GM12878 (cell line): ENCODE results near the gene MEX3B. TPM values are rescaled to one million over a fixed set of nuclear protein-coding genes. Genes with fewer than 3 reads are reported as not detected.

Experiments
- ATAC-seq: fragments of 200-7000 bp; cut with Tn5 transposase; 3 replicates; pipeline ENCODE4 v1.9.1; 2020; ENCODE audit warnings: mild to moderate bottlenecking, moderate library complexity
- BruUV-seq: library from RNA; stranded (reverse); fragments of 400-500 nt; replicated peaks from 2 replicates; lab custom pipeline; 2021; lab: Mats Ljungman, UMichigan
- CTCF ChIA-PET: fragments of 300-600 bp; sonication (Branson Sonifier 250); formaldehyde crosslinking; extraction: SDS; loops from one replicate; lab custom pipeline; 2021; ENCODE audit warnings: inconsistent platforms; lab: Yijun Ruan, JAX
- POLR2A ChIA-PET: fragments of 350-600 bp; formaldehyde crosslinking; extraction: SDS; loops from one replicate; lab custom pipeline; 2021; ENCODE audit warnings: inconsistent platforms; lab: Charles Lee
- RAD21 ChIA-PET: fragments of 300-600 bp; sonication (Branson Sonifier 250); formaldehyde crosslinking; loops from one replicate; lab custom pipeline; 2023; ENCODE audit warnings: antibody characterized with exemption; ENCODE audit not compliant: unreplicated experiment; lab: Charles Lee
- SMC1A ChIA-PET: fragments of 300-600 bp; sonication (Branson Sonifier 250); formaldehyde crosslinking; loops from one replicate; lab custom pipeline; 2023; ENCODE audit not compliant: unreplicated experiment, uncharacterized antibody; lab: Charles Lee
- DNase-seq: peaks from one replicate; pipeline ENCODE4 v3.0.0-alpha.2; 2011; ENCODE audit warnings: low read depth, low spot score
- FAIRE-seq: peaks from 3 replicates; lab custom pipeline; 2011; peaks lifted over from hg19 to GRCh38; lab: Jason Lieb, UNC
- H2AFZ ChIP-seq: 2 replicates; pipeline ENCODE4 v1.6.0; 2011; ENCODE audit warnings: low read depth, low read length, control low read depth; ENCODE audit not compliant: control insufficient read depth
- H3K27ac ChIP-seq: 2 replicates; pipeline ENCODE4 v1.5.1; 2011; ENCODE audit warnings: control low read depth; ENCODE audit not compliant: control insufficient read depth, insufficient read depth
- H3K27me3 ChIP-seq, 2 experiments: replicated peaks in 1 of 2; 2 replicates each; pipeline versions ENCODE4 v1.6.0 to v1.6.1; 2011; ENCODE audit warnings: low read length in 1 of 2; ENCODE audit not compliant: control insufficient read depth in 2 of 2, insufficient read depth in 2 of 2
- H3K36me3 ChIP-seq, 2 experiments: 2 replicates each; pipeline ENCODE4 v1.5.1; 2011; ENCODE audit warnings: low read length in 1 of 2; ENCODE audit not compliant: control insufficient read depth in 2 of 2, insufficient read depth in 2 of 2
- H3K4me1 ChIP-seq: 2 replicates; pipeline ENCODE4 v1.6.1; 2011; ENCODE audit warnings: mild to moderate bottlenecking, low read length, moderate library complexity, mixed read lengths; ENCODE audit not compliant: control insufficient read depth, insufficient read depth
- H3K4me2 ChIP-seq: 2 replicates; pipeline ENCODE4 v1.6.0; 2011; ENCODE audit warnings: control low read depth; ENCODE audit not compliant: control insufficient read depth, insufficient read depth
- H3K4me3 ChIP-seq: fragments of 200-600 bp; sonication (generic); 2 replicates; pipeline ENCODE4 v1.5.1; 2016
- H3K79me2 ChIP-seq: 2 replicates; pipeline ENCODE4 v1.6.0; 2011; ENCODE audit warnings: low read length; ENCODE audit not compliant: control insufficient read depth, insufficient read depth
- H3K9ac ChIP-seq: 2 replicates; pipeline ENCODE4 v1.8.0; 2011; ENCODE audit warnings: low read length, control low read depth, mixed read lengths; ENCODE audit not compliant: control insufficient read depth, insufficient read depth
- H3K9me3 ChIP-seq: replicated peaks from 3 replicates; pipeline ENCODE4 v1.5.1; 2011; ENCODE audit warnings: mild to moderate bottlenecking, low read length; ENCODE audit not compliant: control insufficient read depth, insufficient read depth
- H4K20me1 ChIP-seq: 2 replicates; pipeline ENCODE4 v1.6.0; 2011; ENCODE audit not compliant: control insufficient read depth, insufficient read depth
- CHD2 ChIP-seq: IDR thresholded peaks from 2 replicates; pipeline ENCODE4 v1.6.1; 2011; ENCODE audit warnings: low read depth, low read length, improper control_type of control experiment, borderline replicate concordance
- ESRRA ChIP-seq: IDR thresholded peaks from 2 replicates; pipeline ENCODE4 v1.6.1; 2012; ENCODE audit warnings: mild to moderate bottlenecking, low read length, improper control_type of control experiment
- ETV6 ChIP-seq, 2 experiments: fragments of 450-650 bp in 1 of 2; IDR thresholded peaks in 1 of 2; conservative IDR thresholded peaks in 1 of 2; 2 replicates each; pipeline ENCODE4 v1.6.1; 2014; ENCODE audit warnings: antibody characterized with exemption in 1 of 2, borderline replicate concordance in 1 of 2, low read depth in 1 of 2, mild to moderate bottlenecking in 1 of 2, moderate library complexity in 1 of 2
- GATAD2B ChIP-seq: fragments of 450-650 bp; conservative IDR thresholded peaks from 2 replicates; pipeline ENCODE4 v1.6.1; 2017; ENCODE audit warnings: low read depth, mild to moderate bottlenecking, moderate library complexity
- IKZF1 ChIP-seq: fragments of 450-650 bp; conservative IDR thresholded peaks from 2 replicates; pipeline ENCODE4 v1.6.1; 2017; ENCODE audit warnings: antibody characterized with exemption, mild to moderate bottlenecking
- POLR2A ChIP-seq: IDR thresholded peaks from 2 replicates; pipeline ENCODE4 v1.6.1; 2011; ENCODE audit warnings: low read depth, mild to moderate bottlenecking, low read length
- RAD21 ChIP-seq: IDR thresholded peaks from 2 replicates; pipeline ENCODE4 v1.6.1; 2011; ENCODE audit warnings: mild to moderate bottlenecking, low read depth, low read length, moderate library complexity; ENCODE audit not compliant: insufficient read depth
- REST ChIP-seq: IDR thresholded peaks from 2 replicates; pipeline ENCODE4 v1.6.1; 2012; ENCODE audit warnings: mild to moderate bottlenecking, low read depth, low read length
- RUNX3 ChIP-seq: IDR thresholded peaks from 2 replicates; pipeline ENCODE4 v1.6.1; 2012; ENCODE audit warnings: low read length, inconsistent platforms
- SIN3A ChIP-seq: IDR thresholded peaks from 2 replicates; pipeline ENCODE4 v1.6.1; 2012; ENCODE audit warnings: low read depth, low read length, improper control_type of control experiment
- SIX5 ChIP-seq: IDR thresholded peaks from 2 replicates; pipeline ENCODE4 v1.6.1; 2011; ENCODE audit warnings: mild to moderate bottlenecking, low read depth, low read length, moderate library complexity; ENCODE audit not compliant: severe bottlenecking
- WGBS: methylation state at CpG from one replicate; pipeline ENCODE4 v1.1.6; 2016; ENCODE audit warnings: low lambda C conversion rate; ENCODE audit not compliant: insufficient replicate concordance, insufficient coverage; ENCODE audit errors: missing lambda C conversion rate; 5-methylcytosine and 5-hydroxymethylcytosine counted together
- in situ Hi-C: fragments of 300-500 bp; cut with MboI; formaldehyde crosslinking; loops from 9 replicates; pipeline ENCODE4 v1.14.3; 2018; ENCODE audit warnings: mixed read lengths
- intact Hi-C: fragments of 100-400 bp; cut with micrococcal nuclease; formaldehyde crosslinking; loops from one replicate; pipeline ENCODE4 v1.14.2; 2022; ENCODE audit not compliant: unreplicated experiment
- polyA plus RNA-seq, 11 experiments: library from polyadenylated mRNA; depleted of rRNA in 4 of 11; unstranded in 6 of 11; stranded (reverse) in 5 of 11; fragments of >200 nt; fragmentation: Nextera tagmentation in 4 of 11; fragmentation: Illumina TruSeq in 1 of 11; extraction: Ambion mirVana in 4 of 11; extraction: Trizol in 1 of 11; gene quantifications; 1 replicate in 1 of 11; 2 replicates in 10 of 11; pipeline versions ENCODE4 v1.2.1 to v1.2.3, GENCODE V29; 2011 to 2016; ENCODE audit warnings: inconsistent platforms in 2 of 11, missing spikeins in 2 of 11, low read depth in 1 of 11
- total RNA-seq, 4 experiments: library from RNA; depleted of rRNA in 3 of 4; stranded (reverse); fragments of >200 nt in 3 of 4; fragmentation: Illumina TruSeq in 1 of 4; extraction: Trizol in 1 of 4; gene quantifications; 2 replicates each; pipeline versions ENCODE4 v1.2.1 to v1.2.3, GENCODE V29; 2013 to 2021
- TF ChIP-seq, protein P1 (sequence below): fragments of 450-650 bp; conservative IDR thresholded peaks from 2 replicates; pipeline ENCODE4 v1.6.1; 2017; ENCODE audit warnings: mild to moderate bottlenecking, moderate library complexity
- TF ChIP-seq, protein P2 (sequence below): fragments of 450-650 bp; IDR thresholded peaks from 2 replicates; pipeline ENCODE4 v1.6.1; 2017; ENCODE audit warnings: mild to moderate bottlenecking, moderate library complexity

The MEX3B gene
- total and polyA plus RNA-seq, 10 of the 15 experiments (the other 5 are each of a cell fraction or from before 2014, with no cell fraction given), result 0.02 to 1.3 (median 0.28) TPM

GRCh38 chr15:82045179-82045891, 483 bp downstream of the MEX3B start:
- Histone ChIP-seq H3K9ac (no peak overlapping the region), H4K20me1 (no peaks in the 10 kb centered on the region), H3K27ac (no peak overlapping the region), H3K9me3 (no peaks in the 10 kb centered on the region; the same call in 2 of the 3 replicates), H3K4me2 (peak overlapping the region; percentile 97), H2AFZ (peak overlapping the region; percentile 63), H3K36me3 (no peaks in the 10 kb centered on the region), H3K79me2 (no peaks in the 10 kb centered on the region), H3K4me1 (no peaks in the 10 kb centered on the region; the same call in 1 of the 2 replicates), H3K27me3 (peaks cover 4 to 8% of the 10 kb centered on the region in 2 experiments; a peak in 3 of 4 replicates), H3K4me3 (peak overlapping the region; percentile 70)
- ChIA-PET POLR2A (interaction anchor here (0.6 kb wide), 2 partner anchors 91 to 772 kb away, joined by 3 to 5 read pairs; no protein-coding TSS in a partner anchor), RAD21 (no interaction called here), SMC1A (no interaction called here), CTCF (interaction anchor here (1.1 kb wide), 1 partner anchor 564 kb away, joined by 3 read pairs; no protein-coding TSS in a partner anchor)
- FAIRE-seq, result no peak
- in situ Hi-C loops, result loop anchor here (10.0 kb wide), 1 partner anchor 761 kb away; no protein-coding TSS in a partner anchor
- BruUV-seq, result no TSS peak
- 2% methylated on average over 49 of the region's 71 CpGs for WGBS
- no peak for DNase-seq
- ATAC-seq, result peak; percentile 40
- intact Hi-C loops, result loop anchor here (5.0 to 10.0 kb wide), 2 partner anchors 563 to 751 kb away; no protein-coding TSS in a partner anchor
- no peak for TF ChIP-seq POLR2A
- no peak for TF ChIP-seq RUNX3
- TF ChIP-seq, protein P1, sequence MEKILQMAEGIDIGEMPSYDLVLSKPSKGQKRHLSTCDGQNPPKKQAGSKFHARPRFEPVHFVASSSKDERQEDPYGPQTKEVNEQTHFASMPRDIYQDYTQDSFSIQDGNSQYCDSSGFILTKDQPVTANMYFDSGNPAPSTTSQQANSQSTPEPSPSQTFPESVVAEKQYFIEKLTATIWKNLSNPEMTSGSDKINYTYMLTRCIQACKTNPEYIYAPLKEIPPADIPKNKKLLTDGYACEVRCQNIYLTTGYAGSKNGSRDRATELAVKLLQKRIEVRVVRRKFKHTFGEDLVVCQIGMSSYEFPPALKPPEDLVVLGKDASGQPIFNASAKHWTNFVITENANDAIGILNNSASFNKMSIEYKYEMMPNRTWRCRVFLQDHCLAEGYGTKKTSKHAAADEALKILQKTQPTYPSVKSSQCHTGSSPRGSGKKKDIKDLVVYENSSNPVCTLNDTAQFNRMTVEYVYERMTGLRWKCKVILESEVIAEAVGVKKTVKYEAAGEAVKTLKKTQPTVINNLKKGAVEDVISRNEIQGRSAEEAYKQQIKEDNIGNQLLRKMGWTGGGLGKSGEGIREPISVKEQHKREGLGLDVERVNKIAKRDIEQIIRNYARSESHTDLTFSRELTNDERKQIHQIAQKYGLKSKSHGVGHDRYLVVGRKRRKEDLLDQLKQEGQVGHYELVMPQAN, result 0 out of 2 replicates have a peak, but pooled peaks have one; percentile 27
- no peak for TF ChIP-seq ESRRA
- TF ChIP-seq GATAD2B, result peak; percentile 81
- TF ChIP-seq SIN3A, result no peak
- no peak for TF ChIP-seq SIX5
- no peak for TF ChIP-seq REST
- peak; percentile 29; the same call in 1 of the 2 replicates for TF ChIP-seq IKZF1
- TF ChIP-seq, protein P2, sequence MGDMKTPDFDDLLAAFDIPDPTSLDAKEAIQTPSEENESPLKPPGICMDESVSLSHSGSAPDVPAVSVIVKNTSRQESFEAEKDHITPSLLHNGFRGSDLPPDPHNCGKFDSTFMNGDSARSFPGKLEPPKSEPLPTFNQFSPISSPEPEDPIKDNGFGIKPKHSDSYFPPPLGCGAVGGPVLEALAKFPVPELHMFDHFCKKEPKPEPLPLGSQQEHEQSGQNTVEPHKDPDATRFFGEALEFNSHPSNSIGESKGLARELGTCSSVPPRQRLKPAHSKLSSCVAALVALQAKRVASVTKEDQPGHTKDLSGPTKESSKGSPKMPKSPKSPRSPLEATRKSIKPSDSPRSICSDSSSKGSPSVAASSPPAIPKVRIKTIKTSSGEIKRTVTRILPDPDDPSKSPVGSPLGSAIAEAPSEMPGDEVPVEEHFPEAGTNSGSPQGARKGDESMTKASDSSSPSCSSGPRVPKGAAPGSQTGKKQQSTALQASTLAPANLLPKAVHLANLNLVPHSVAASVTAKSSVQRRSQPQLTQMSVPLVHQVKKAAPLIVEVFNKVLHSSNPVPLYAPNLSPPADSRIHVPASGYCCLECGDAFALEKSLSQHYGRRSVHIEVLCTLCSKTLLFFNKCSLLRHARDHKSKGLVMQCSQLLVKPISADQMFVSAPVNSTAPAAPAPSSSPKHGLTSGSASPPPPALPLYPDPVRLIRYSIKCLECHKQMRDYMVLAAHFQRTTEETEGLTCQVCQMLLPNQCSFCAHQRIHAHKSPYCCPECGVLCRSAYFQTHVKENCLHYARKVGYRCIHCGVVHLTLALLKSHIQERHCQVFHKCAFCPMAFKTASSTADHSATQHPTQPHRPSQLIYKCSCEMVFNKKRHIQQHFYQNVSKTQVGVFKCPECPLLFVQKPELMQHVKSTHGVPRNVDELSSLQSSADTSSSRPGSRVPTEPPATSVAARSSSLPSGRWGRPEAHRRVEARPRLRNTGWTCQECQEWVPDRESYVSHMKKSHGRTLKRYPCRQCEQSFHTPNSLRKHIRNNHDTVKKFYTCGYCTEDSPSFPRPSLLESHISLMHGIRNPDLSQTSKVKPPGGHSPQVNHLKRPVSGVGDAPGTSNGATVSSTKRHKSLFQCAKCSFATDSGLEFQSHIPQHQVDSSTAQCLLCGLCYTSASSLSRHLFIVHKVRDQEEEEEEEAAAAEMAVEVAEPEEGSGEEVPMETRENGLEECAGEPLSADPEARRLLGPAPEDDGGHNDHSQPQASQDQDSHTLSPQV, result no peak
- no peak for TF ChIP-seq CHD2
- TF ChIP-seq RAD21, result no peak
- no peak for TF ChIP-seq ETV6 (conservative IDR thresholded peaks at IDR 0.05 in 1 of 2, IDR thresholded peaks at IDR 0.05 in 1 of 2; ENCODE audit: borderline replicate concordance in 1 of 2, low read depth in 1 of 2)
